Left ventricle myocardium superior (tissue), 1 donor: Measurements from ENCODE around the gene ZFPM1. TPM values are rescaled to one million over a fixed set of nuclear protein-coding genes. Genes with fewer than 3 reads are reported as not detected.
"Not testable (repeated sequence)": the region's sequence is repeated elsewhere in the genome, so short reads cannot be mapped to it uniquely, and the experiment has no call there.

ENCODE experiments used
- ATAC-seq: fragments of 200-7000 bp; cut with Tn5 transposase; one replicate; pipeline ENCODE4 v1.9.1; 2020; ENCODE audit warnings: mild to moderate bottlenecking, moderate library complexity
- DNase-seq: peaks from one replicate; pipeline ENCODE4 v3.0.0-alpha.2; 2020
- intact Hi-C: fragments of 100-400 bp; cut with micrococcal nuclease; formaldehyde crosslinking; loops from one replicate; pipeline ENCODE4 v1.11.0; 2022
- long read RNA-seq: library from polyadenylated mRNA; unstranded; transcript quantifications from one replicate; pipeline ENCODE4 v2.0.0, GENCODE V29; 2021
- total RNA-seq: library from RNA; stranded (reverse); fragmentation: NEBNext Ultra II Directional; extraction: Animal tissue kit (Norgen Biotek cat#: 25700); gene quantifications from one replicate; pipeline ENCODE4 v1.2.1, GENCODE V29; 2021
- donor health status: DM: no; HTN: yes; CAD: no; lungs with severe emphysema.

The ZFPM1 gene
- 3.5 TPM for total RNA-seq
- long read RNA-seq, partial matches to known transcripts = 0 of 5 reads
- long read RNA-seq, other reads (novel, unspliced or antisense) = 5 of 5 reads

GRCh38 chr16:88453217-88453531 is at the start of gene ZFPM1:
ZFPM1 (plus strand) TSS chr16:88453280; CDS start chr16:88453639, 359 bp downstream.
- DNase-seq (no peak), ATAC-seq (no peak)
- intact Hi-C loops = loop anchor here (5.0 kb wide), 1 partner anchor 74 kb away; no protein-coding TSS in a partner anchor

- intact Hi-C loops = no loop called here
- DNase-seq (no peak), ATAC-seq (no peak)
Observed at GRCh38 chr16:88403794-88404581, 49.1 kb upstream of the ZFPM1 start.

- ATAC-seq = no peak
- intact Hi-C loops = no loop called here
- no peak for DNase-seq
Observed at GRCh38 chr16:88404769-88405168, 48.3 kb upstream of the ZFPM1 start.

GRCh38 chr16:88405216-88406060 is 47.6 kb upstream of the ZFPM1 start:
- peak; percentile 64 for ATAC-seq
- intact Hi-C loops = no loop called here
- peak; percentile 61 for DNase-seq

GRCh38 chr16:88406096-88407041 is 46.7 kb upstream of the ZFPM1 start:
- DNase-seq = no peak
- intact Hi-C loops = no loop called here
- ATAC-seq = no peak

GRCh38 chr16:88407042-88407420 is 46.0 kb upstream of the ZFPM1 start:
- DNase-seq (no peak), ATAC-seq (no peak)
- intact Hi-C loops = no loop called here

GRCh38 chr16:88407807-88408206 is 45.3 kb upstream of the ZFPM1 start:
- ATAC-seq = no peak
- no peak for DNase-seq
- intact Hi-C loops = no loop called here

GRCh38 chr16:88408561-88409142 is 44.4 kb upstream of the ZFPM1 start:
- ATAC-seq = no peak
- intact Hi-C loops = no loop called here
- DNase-seq = no peak

- intact Hi-C loops = no loop called here
- DNase-seq (no peak), ATAC-seq (no peak)
Observed at GRCh38 chr16:88409296-88410065, 43.6 kb upstream of the ZFPM1 start.

- DNase-seq, ATAC-seq, intact Hi-C loops: not testable (repeated sequence)
Observed at GRCh38 chr16:88410297-88410968, 42.6 kb upstream of the ZFPM1 start.

- ATAC-seq = no peak
- DNase-seq = no peak
- intact Hi-C loops = no loop called here
Observed at GRCh38 chr16:88411951-88412576, 41.0 kb upstream of the ZFPM1 start.

GRCh38 chr16:88412766-88413165 is 40.3 kb upstream of the ZFPM1 start:
- ATAC-seq (no peak), DNase-seq (no peak)
- intact Hi-C loops = no loop called here

- intact Hi-C loops = no loop called here
- no peak for DNase-seq
- no peak for ATAC-seq
Observed at GRCh38 chr16:88413231-88413630, 39.8 kb upstream of the ZFPM1 start.

- no peak for DNase-seq
- no peak for ATAC-seq
- intact Hi-C loops = no loop called here
Observed at GRCh38 chr16:88413631-88414030, 39.4 kb upstream of the ZFPM1 start.

- intact Hi-C loops = no loop called here
- ATAC-seq = no peak
Observed at GRCh38 chr16:88414521-88415380, 38.3 kb upstream of the ZFPM1 start.

GRCh38 chr16:88415381-88415705 is 37.7 kb upstream of the ZFPM1 start:
- DNase-seq (no peak), ATAC-seq (no peak)
- intact Hi-C loops = no loop called here

More at GRCh38 chr16:88414521-88415380, 38.3 kb upstream of the ZFPM1 start:
- no peak for DNase-seq
